ENCODE results near the gene SKAP2. TPM values are rescaled to one million over a fixed set of nuclear protein-coding genes. Genes with fewer than 3 reads are reported as not detected.

Gene SKAP2
- total and polyA plus RNA-seq, 2 experiments from 2014 or later, result 2.5 to 4.4 TPM

DNA sequence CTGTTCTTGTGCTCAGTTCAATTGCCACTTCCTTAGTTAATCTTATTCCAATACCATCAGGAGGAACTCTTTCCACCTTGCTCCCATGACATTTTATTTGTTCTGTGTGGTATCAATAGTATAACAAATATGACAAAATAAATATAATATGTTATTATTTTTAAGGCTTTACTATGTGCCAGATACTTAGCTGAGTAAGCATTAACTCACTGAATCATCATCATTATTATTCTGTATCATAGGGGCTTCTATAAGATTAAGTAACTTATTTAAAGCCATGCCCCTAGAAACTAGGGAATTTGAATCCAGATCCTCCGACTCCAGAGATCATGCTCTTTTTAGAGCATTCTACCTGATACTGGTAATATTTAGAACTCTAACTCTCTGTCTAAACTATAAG lies 33.5 kb upstream of the SKAP2 start (continued):
- TF ChIP-seq, protein P1, sequence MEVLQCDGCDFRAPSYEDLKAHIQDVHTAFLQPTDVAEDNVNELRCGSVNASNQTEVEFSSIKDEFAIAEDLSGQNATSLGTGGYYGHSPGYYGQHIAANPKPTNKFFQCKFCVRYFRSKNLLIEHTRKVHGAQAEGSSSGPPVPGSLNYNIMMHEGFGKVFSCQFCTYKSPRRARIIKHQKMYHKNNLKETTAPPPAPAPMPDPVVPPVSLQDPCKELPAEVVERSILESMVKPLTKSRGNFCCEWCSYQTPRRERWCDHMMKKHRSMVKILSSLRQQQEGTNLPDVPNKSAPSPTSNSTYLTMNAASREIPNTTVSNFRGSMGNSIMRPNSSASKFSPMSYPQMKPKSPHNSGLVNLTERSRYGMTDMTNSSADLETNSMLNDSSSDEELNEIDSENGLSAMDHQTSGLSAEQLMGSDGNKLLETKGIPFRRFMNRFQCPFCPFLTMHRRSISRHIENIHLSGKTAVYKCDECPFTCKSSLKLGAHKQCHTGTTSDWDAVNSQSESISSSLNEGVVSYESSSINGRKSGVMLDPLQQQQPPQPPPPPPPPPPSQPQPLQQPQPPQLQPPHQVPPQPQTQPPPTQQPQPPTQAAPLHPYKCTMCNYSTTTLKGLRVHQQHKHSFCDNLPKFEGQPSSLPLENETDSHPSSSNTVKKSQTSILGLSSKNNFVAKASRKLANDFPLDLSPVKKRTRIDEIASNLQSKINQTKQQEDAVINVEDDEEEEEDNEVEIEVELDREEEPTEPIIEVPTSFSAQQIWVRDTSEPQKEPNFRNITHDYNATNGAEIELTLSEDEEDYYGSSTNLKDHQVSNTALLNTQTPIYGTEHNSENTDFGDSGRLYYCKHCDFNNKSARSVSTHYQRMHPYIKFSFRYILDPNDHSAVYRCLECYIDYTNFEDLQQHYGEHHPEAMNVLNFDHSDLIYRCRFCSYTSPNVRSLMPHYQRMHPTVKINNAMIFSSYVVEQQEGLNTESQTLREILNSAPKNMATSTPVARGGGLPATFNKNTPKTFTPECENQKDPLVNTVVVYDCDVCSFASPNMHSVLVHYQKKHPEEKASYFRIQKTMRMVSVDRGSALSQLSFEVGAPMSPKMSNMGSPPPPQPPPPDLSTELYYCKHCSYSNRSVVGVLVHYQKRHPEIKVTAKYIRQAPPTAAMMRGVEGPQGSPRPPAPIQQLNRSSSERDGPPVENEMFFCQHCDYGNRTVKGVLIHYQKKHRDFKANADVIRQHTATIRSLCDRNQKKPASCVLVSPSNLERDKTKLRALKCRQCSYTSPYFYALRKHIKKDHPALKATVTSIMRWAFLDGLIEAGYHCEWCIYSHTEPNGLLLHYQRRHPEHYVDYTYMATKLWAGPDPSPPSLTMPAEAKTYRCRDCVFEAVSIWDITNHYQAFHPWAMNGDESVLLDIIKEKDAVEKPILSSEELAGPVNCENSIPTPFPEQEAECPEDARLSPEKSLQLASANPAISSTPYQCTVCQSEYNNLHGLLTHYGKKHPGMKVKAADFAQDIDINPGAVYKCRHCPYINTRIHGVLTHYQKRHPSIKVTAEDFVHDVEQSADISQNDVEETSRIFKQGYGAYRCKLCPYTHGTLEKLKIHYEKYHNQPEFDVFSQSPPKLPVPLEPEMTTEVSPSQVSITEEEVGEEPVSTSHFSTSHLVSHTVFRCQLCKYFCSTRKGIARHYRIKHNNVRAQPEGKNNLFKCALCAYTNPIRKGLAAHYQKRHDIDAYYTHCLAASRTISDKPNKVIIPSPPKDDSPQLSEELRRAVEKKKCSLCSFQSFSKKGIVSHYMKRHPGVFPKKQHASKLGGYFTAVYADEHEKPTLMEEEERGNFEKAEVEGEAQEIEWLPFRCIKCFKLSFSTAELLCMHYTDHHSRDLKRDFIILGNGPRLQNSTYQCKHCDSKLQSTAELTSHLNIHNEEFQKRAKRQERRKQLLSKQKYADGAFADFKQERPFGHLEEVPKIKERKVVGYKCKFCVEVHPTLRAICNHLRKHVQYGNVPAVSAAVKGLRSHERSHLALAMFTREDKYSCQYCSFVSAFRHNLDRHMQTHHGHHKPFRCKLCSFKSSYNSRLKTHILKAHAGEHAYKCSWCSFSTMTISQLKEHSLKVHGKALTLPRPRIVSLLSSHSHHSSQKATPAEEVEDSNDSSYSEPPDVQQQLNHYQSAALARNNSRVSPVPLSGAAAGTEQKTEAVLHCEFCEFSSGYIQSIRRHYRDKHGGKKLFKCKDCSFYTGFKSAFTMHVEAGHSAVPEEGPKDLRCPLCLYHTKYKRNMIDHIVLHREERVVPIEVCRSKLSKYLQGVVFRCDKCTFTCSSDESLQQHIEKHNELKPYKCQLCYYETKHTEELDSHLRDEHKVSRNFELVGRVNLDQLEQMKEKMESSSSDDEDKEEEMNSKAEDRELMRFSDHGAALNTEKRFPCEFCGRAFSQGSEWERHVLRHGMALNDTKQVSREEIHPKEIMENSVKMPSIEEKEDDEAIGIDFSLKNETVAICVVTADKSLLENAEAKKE (CRISPR knock-in tag; IDR thresholded peaks at IDR 0.05), result no peak
- TF ChIP-seq POLR2AphosphoS5 (IDR thresholded peaks at IDR 0.05; ENCODE audit: low read depth) (no peak), JUNB (IDR thresholded peaks at IDR 0.05; ENCODE audit: unreplicated experiment) (no peak), NANOG (IDR thresholded peaks at IDR 0.05; ENCODE audit: borderline replicate concordance) (no peak), ZNF114 (CRISPR knock-in tag; IDR thresholded peaks at IDR 0.05) (no peak), STAT1 (IDR thresholded peaks at IDR 0.05; ENCODE audit: unreplicated experiment) (no peak)
- TF ChIP-seq, protein P2, sequence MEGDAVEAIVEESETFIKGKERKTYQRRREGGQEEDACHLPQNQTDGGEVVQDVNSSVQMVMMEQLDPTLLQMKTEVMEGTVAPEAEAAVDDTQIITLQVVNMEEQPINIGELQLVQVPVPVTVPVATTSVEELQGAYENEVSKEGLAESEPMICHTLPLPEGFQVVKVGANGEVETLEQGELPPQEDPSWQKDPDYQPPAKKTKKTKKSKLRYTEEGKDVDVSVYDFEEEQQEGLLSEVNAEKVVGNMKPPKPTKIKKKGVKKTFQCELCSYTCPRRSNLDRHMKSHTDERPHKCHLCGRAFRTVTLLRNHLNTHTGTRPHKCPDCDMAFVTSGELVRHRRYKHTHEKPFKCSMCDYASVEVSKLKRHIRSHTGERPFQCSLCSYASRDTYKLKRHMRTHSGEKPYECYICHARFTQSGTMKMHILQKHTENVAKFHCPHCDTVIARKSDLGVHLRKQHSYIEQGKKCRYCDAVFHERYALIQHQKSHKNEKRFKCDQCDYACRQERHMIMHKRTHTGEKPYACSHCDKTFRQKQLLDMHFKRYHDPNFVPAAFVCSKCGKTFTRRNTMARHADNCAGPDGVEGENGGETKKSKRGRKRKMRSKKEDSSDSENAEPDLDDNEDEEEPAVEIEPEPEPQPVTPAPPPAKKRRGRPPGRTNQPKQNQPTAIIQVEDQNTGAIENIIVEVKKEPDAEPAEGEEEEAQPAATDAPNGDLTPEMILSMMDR (conservative IDR thresholded peaks at IDR 0.05; ENCODE audit: low read depth in 2 of 2), result no peak
- TF ChIP-seq, protein P3, sequence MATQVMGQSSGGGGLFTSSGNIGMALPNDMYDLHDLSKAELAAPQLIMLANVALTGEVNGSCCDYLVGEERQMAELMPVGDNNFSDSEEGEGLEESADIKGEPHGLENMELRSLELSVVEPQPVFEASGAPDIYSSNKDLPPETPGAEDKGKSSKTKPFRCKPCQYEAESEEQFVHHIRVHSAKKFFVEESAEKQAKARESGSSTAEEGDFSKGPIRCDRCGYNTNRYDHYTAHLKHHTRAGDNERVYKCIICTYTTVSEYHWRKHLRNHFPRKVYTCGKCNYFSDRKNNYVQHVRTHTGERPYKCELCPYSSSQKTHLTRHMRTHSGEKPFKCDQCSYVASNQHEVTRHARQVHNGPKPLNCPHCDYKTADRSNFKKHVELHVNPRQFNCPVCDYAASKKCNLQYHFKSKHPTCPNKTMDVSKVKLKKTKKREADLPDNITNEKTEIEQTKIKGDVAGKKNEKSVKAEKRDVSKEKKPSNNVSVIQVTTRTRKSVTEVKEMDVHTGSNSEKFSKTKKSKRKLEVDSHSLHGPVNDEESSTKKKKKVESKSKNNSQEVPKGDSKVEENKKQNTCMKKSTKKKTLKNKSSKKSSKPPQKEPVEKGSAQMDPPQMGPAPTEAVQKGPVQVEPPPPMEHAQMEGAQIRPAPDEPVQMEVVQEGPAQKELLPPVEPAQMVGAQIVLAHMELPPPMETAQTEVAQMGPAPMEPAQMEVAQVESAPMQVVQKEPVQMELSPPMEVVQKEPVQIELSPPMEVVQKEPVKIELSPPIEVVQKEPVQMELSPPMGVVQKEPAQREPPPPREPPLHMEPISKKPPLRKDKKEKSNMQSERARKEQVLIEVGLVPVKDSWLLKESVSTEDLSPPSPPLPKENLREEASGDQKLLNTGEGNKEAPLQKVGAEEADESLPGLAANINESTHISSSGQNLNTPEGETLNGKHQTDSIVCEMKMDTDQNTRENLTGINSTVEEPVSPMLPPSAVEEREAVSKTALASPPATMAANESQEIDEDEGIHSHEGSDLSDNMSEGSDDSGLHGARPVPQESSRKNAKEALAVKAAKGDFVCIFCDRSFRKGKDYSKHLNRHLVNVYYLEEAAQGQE (IDR thresholded peaks at IDR 0.05; ENCODE audit: unreplicated experiment), result no peak

All from GM23338 (cell line).